ENCODE measurements around the gene GET3. TPM values are rescaled to one million over a fixed set of nuclear protein-coding genes. Genes with fewer than 3 reads are reported as not detected.
"Not testable (repeated sequence)": the region's sequence is repeated elsewhere in the genome, so short reads cannot be mapped to it uniquely, and the experiment has no call there.

GET3 gene
- total RNA-seq, 4 donors from 2014 or later: 70.7 to 88.8 (median 83.3) TPM

GRCh38 chr19:12722566-12723380, 14.5 kb upstream of the GET3 start:
- H3K27me3 ChIP-seq: no peaks in the 10 kb centered on the region
- H3K36me3 ChIP-seq: peaks cover 7 to 9% of the 10 kb centered on the region in 2 donors
- intact Hi-C loops (cut with DNase I): no loop called here
- DNase-seq: peak; percentile 98 to 99
- H3K9me3 ChIP-seq: no peaks in the 10 kb centered on the region
- H3K4me1 ChIP-seq: peaks cover 22 to 25% of the 10 kb centered on the region in 2 donors
- 1% methylated on average over 32 of the region's 32 CpGs for WGBS, 2 donors
- H3K27ac ChIP-seq: peak overlapping the region; percentile 92 to 96 (median 93)
- TF ChIP-seq POLR2A (IDR thresholded peaks at IDR 0.05): peak in 1 of 2 donors; percentile 34
- TF ChIP-seq CTCF (IDR thresholded peaks at IDR 0.05): no peak
- H3K4me3 ChIP-seq (replicated peaks in 1 of 3): peak overlapping the region in 1 of 3 donors; percentile 90

DNA sequence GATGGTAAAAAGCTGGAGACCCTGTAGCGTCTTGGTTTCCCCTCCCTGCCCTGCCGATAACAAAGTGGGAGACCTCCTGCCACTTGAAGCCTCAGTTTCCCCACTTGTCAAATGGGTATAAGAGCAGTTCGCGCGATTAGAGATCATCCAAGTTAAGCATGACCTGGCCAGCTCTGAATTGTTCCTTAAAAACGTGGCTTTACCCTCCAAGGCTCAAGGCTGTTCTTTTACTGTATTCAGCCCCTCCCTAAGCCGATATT, 14.0 kb upstream of the GET3 start:
- TF ChIP-seq CTCF (IDR thresholded peaks at IDR 0.05): no peak
- no peak for TF ChIP-seq POLR2A (IDR thresholded peaks at IDR 0.05)
- Histone ChIP-seq H3K36me3 (peaks cover 7 to 9% of the 10 kb centered on the region in 2 donors), H3K27ac (peak overlapping the region in 2 of 3 donors; percentile 92 to 96), H3K4me3 (replicated peaks in 1 of 3) (peak overlapping the region in 1 of 3 donors; percentile 90), H3K9me3 (no peaks in the 10 kb centered on the region), H3K4me1 (peaks cover 22 to 25% of the 10 kb centered on the region in 2 donors), H3K27me3 (no peaks in the 10 kb centered on the region)
- no peak for DNase-seq
- intact Hi-C loops (cut with DNase I): no loop called here
- 4 to 5% methylated on average over 7 of the region's 7 CpGs for WGBS, 2 donors

DNA sequence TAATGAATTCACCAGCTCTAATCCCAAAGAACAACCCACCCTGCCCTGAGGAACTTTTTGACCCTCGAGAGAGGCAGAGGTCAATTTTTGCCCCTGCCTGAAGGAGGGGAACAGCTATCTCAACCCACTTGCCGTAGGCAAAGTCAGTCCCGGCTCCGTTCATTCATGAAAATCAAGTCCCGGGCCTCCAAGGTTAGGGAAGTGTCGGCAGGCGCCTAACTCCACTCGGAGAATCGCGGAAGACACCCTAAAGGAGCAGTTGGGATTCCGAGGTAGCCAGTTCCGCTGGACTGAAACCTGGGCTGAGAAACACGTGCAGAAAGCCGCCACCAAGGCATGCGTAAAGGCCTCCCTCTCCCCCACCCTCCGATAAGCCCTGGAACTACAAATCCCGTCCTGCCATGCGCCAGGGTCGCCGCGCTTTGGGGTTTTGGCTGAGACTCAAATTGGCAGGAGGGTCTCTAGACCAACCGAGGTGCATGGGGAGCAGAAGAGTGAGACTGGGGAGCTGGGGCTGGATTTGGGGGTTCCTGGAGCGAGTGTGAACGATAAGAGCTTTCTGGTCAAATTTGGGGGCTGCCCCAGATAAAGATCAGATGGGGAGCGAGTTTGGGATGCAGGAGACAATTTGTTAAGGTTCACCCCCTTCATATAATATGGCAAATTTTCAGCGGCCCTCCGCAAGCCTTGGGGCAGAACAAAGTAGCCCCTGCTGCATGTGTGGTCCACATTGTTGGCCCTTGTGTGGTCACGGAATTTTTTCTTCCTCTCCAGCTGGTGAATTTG, 13.5 kb upstream of the GET3 start, which contains the start of gene TNPO2:
Gene TNPO2, minus strand, starts transcription at position 292 of the 786 bp plus-strand sequence. CDS start 2,955 bp downstream, outside the sequence.
- intact Hi-C loops (cut with DNase I): no loop called here
- 4 to 6% methylated on average over 26 of the region's 28 CpGs for WGBS, 2 donors
- no peaks in the 10 kb centered on the region for H3K9me3 ChIP-seq
- peaks cover 6% of the 10 kb centered on the region in 2 donors for H3K36me3 ChIP-seq
- no peak for TF ChIP-seq POLR2A (IDR thresholded peaks at IDR 0.05)
- H3K27me3 ChIP-seq: no peaks in the 10 kb centered on the region
- H3K4me1 ChIP-seq: peaks cover 22 to 25% of the 10 kb centered on the region in 2 donors
- peak; percentile 41 to 43 for DNase-seq
- peak within 1 kb of the TSS; percentile 49 to 96 (median 92) for H3K27ac ChIP-seq
- peak within 1 kb of the TSS in 2 of 3 donors; percentile 0 to 90 for H3K4me3 ChIP-seq (replicated peaks in 1 of 3)

DNA sequence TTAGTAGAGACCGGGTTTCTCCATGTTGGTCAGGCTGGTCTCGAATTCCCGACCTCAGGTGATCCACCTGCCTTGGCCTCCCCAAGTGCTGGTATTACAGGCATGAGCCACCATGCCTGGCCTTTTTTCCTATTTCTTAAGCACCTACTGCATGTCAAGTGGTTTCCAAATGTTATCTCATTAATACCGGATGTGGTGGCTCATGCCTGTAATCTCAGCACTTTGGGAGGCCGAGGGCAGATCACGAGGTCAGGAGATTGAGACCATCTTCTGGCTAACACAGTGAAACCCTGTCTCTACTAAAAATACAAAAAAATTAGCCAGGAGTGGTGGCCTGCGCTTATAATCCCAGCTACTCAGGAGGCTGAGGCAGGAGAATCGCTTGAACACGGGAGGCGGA, 11.7 kb upstream of the GET3 start:
- intact Hi-C loops (cut with DNase I); H3K27me3 ChIP-seq; DNase-seq; H3K9me3 ChIP-seq; H3K27ac ChIP-seq; H3K4me3 ChIP-seq (replicated peaks in 1 of 3): not testable (repeated sequence)
- Histone ChIP-seq H3K36me3 (peaks cover 19 to 23% of the 10 kb centered on the region in 2 donors), H3K4me1 (peaks cover 18 to 21% of the 10 kb centered on the region in 2 donors)
- 89 to 90% methylated on average over 10 of the region's 10 CpGs for WGBS, 2 donors

- DNase-seq: no peak
- TF ChIP-seq POLR2A (IDR thresholded peaks at IDR 0.05) (no peak), CTCF (IDR thresholded peaks at IDR 0.05) (no peak)
- H3K27me3 ChIP-seq: no peaks in the 10 kb centered on the region
- no peak overlapping the region for H3K27ac ChIP-seq
- intact Hi-C loops (cut with DNase I): no loop called here
- H3K4me1 ChIP-seq: peaks cover 13% of the 10 kb centered on the region in 2 donors
- H3K36me3 ChIP-seq: peaks cover 28% of the 10 kb centered on the region in 2 donors
- H3K9me3 ChIP-seq: no peaks in the 10 kb centered on the region
- WGBS, 2 donors: 91 to 96% methylated on average over 2 of the region's 2 CpGs
- no peak overlapping the region for H3K4me3 ChIP-seq (replicated peaks in 1 of 3)
Observed at GRCh38 chr19:12726988-12727316, 10.3 kb upstream of the GET3 start.

All from thyroid gland (tissue), 4 donors.